GM12878 (cell line): ENCODE measurements around the gene SP6. TPM values are rescaled to one million over a fixed set of nuclear protein-coding genes. Genes with fewer than 3 reads are reported as not detected.

Source experiments
- BHLHE40 ChIP-seq, 2 experiments: fragments of 450-650 bp in 1 of 2; IDR thresholded peaks; 2 replicates each; pipeline ENCODE4 v1.6.1; 2011 to 2017; ENCODE audit warnings: low read depth in 2 of 2, borderline replicate concordance in 1 of 2, improper control_type of control experiment in 1 of 2, low read length in 1 of 2, mild to moderate bottlenecking in 1 of 2
- E2F8 ChIP-seq: fragments of 450-650 bp; IDR thresholded peaks from 2 replicates; pipeline ENCODE4 v1.6.1; 2018; ENCODE audit warnings: mild to moderate bottlenecking, low read depth, moderate library complexity; ENCODE audit not compliant: partially characterized antibody
- HCFC1 ChIP-seq: fragments of 150-350 bp; IDR thresholded peaks from 2 replicates; pipeline ENCODE4 v1.6.1; 2014; ENCODE audit warnings: low read length
- KAT2A ChIP-seq: conservative IDR thresholded peaks from 2 replicates; pipeline ENCODE4 v1.6.1; 2011; ENCODE audit warnings: low read depth, low read length; ENCODE audit not compliant: control insufficient read depth
- MEF2A ChIP-seq: IDR thresholded peaks from 2 replicates; pipeline ENCODE4 v1.6.1; 2011; ENCODE audit warnings: low read depth, mild to moderate bottlenecking, low read length, moderate library complexity; ENCODE audit not compliant: insufficient read depth
- NBN ChIP-seq: fragments of 450-650 bp; IDR thresholded peaks from 2 replicates; pipeline ENCODE4 v1.6.1; 2016
- NRF1 ChIP-seq: conservative IDR thresholded peaks from 2 replicates; pipeline ENCODE4 v1.6.1; 2011; ENCODE audit warnings: mild to moderate bottlenecking, low read depth, low read length, improper control_type of control experiment
- POU2F2 ChIP-seq: IDR thresholded peaks from 3 replicates; pipeline ENCODE4 v1.6.1; 2011; ENCODE audit warnings: low read depth, mild to moderate bottlenecking, low read length, borderline replicate concordance
- STAT1 ChIP-seq: fragments of 450-650 bp; conservative IDR thresholded peaks from 2 replicates; pipeline ENCODE4 v1.6.1; 2014; ENCODE audit warnings: antibody characterized with exemption, mild to moderate bottlenecking
- SUZ12 ChIP-seq: fragments of 200-600 bp; sonication (generic); IDR thresholded peaks from one replicate; pipeline ENCODE4 v1.6.1; 2018; ENCODE audit warnings: antibody characterized with exemption, mild to moderate bottlenecking; ENCODE audit not compliant: unreplicated experiment
- TARDBP ChIP-seq: IDR thresholded peaks from 2 replicates; pipeline ENCODE4 v1.6.1; 2016; ENCODE audit warnings: borderline replicate concordance
- TCF12 ChIP-seq: IDR thresholded peaks from 2 replicates; pipeline ENCODE4 v1.6.1; 2011; ENCODE audit warnings: low read depth, mild to moderate bottlenecking, low read length
- TCF3 ChIP-seq: IDR thresholded peaks from 2 replicates; pipeline ENCODE4 v1.6.1; 2012; ENCODE audit warnings: low read depth, mild to moderate bottlenecking, low read length, borderline replicate concordance; ENCODE audit not compliant: insufficient read depth
- ZBTB11 ChIP-seq: fragments of 450-650 bp; formaldehyde crosslinking; IDR thresholded peaks from 2 replicates; pipeline ENCODE4 v1.5.0; 2022; ENCODE audit warnings: mild to moderate bottlenecking, missing genetic modification characterization
- ZBTB33 ChIP-seq: fragments of 450-650 bp; IDR thresholded peaks from 2 replicates; pipeline ENCODE4 v1.6.1; 2017; ENCODE audit warnings: mild to moderate bottlenecking
- ZBTB4 ChIP-seq: fragments of 450-650 bp; formaldehyde crosslinking; IDR thresholded peaks from 2 replicates; pipeline ENCODE4 v1.4.0; 2022; ENCODE audit warnings: mild to moderate bottlenecking, moderate library complexity
- polyA plus RNA-seq, 11 experiments: library from polyadenylated mRNA; depleted of rRNA in 4 of 11; unstranded in 6 of 11; stranded (reverse) in 5 of 11; fragments of >200 nt; fragmentation: Nextera tagmentation in 4 of 11; fragmentation: Illumina TruSeq in 1 of 11; extraction: Ambion mirVana in 4 of 11; extraction: Trizol in 1 of 11; gene quantifications; 1 replicate in 1 of 11; 2 replicates in 10 of 11; pipeline versions ENCODE4 v1.2.1 to v1.2.3, GENCODE V29; 2011 to 2016; ENCODE audit warnings: inconsistent platforms in 2 of 11, missing spikeins in 2 of 11, low read depth in 1 of 11
- total RNA-seq, 4 experiments: library from RNA; depleted of rRNA in 3 of 4; stranded (reverse); fragments of >200 nt in 3 of 4; fragmentation: Illumina TruSeq in 1 of 4; extraction: Trizol in 1 of 4; gene quantifications; 2 replicates each; pipeline versions ENCODE4 v1.2.1 to v1.2.3, GENCODE V29; 2013 to 2021

The SP6 gene
- total and polyA plus RNA-seq, 10 of the 15 experiments (the other 5 are each of a cell fraction or from before 2014, with no cell fraction given), result 0.05 to 0.15 (median 0.06) TPM; not detected in 7

- peak; percentile 73 for TF ChIP-seq E2F8
- TF ChIP-seq ZBTB4 (CRISPR knock-in tag), result no peak
- TF ChIP-seq BHLHE40 (IDR thresholded peaks at IDR 0.05; ENCODE audit: borderline replicate concordance in 1 of 2, low read depth in 2 of 2, low read length in 1 of 2), result peak in 1 of 2 experiments; percentile 51; a peak in 2 of 4 replicates
- TF ChIP-seq STAT1, result no peak
- no peak for TF ChIP-seq SUZ12
- no peak for TF ChIP-seq KAT2A
- TF ChIP-seq ZBTB11, result no peak
- peak; percentile 73; the same call in 1 of the 2 replicates for TF ChIP-seq TCF12
- no peak for TF ChIP-seq TARDBP
- no peak for TF ChIP-seq ZBTB33
- peak; percentile 28; the same call in 1 of the 3 replicates for TF ChIP-seq POU2F2
- TF ChIP-seq MEF2A, result no peak
- TF ChIP-seq TCF3, result peak; percentile 54; the same call in 1 of the 2 replicates
- 0 out of 2 replicates have a peak, but pooled peaks have one; percentile 38 for TF ChIP-seq HCFC1
- no peak for TF ChIP-seq NRF1
- TF ChIP-seq NBN, result peak; percentile 67
Measured at GRCh38 chr17:47821424-47822391, 29.3 kb downstream of the SP6 start, which contains the start of gene OSBPL7 (continued).
